ENCODE results near the gene KIAA1328.

DNA sequence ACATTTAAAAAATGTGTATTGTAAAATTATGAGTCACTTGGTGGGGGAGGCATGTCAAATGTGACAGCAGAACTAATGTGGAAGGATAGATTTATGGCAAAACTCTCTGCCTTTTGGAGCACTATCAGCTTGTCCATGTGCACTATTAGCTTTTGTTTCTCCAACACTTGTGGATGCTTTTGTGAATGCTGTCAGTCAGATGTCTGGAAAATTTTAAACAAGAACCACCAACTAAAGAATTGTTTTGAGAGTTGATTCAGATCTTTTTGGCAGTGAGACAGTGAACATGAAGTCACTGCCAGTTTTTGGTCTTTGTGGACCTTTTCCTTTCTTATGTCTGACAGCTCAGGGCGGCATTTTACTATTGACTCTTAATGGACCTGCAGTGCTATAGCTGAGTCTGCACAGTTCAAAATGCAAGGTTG, 72.4 kb downstream of the KIAA1328 start:
- no peak for TF ChIP-seq POLR2AphosphoS5 (IDR thresholded peaks at IDR 0.05; ENCODE audit: insufficient read depth, low read depth, low read length)
- TF ChIP-seq, protein P1, sequence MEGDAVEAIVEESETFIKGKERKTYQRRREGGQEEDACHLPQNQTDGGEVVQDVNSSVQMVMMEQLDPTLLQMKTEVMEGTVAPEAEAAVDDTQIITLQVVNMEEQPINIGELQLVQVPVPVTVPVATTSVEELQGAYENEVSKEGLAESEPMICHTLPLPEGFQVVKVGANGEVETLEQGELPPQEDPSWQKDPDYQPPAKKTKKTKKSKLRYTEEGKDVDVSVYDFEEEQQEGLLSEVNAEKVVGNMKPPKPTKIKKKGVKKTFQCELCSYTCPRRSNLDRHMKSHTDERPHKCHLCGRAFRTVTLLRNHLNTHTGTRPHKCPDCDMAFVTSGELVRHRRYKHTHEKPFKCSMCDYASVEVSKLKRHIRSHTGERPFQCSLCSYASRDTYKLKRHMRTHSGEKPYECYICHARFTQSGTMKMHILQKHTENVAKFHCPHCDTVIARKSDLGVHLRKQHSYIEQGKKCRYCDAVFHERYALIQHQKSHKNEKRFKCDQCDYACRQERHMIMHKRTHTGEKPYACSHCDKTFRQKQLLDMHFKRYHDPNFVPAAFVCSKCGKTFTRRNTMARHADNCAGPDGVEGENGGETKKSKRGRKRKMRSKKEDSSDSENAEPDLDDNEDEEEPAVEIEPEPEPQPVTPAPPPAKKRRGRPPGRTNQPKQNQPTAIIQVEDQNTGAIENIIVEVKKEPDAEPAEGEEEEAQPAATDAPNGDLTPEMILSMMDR (IDR thresholded peaks at IDR 0.05; ENCODE audit: extremely low read depth in 1 of 2, insufficient read depth in 1 of 2, low read depth in 1 of 2, low read length in 2 of 2) = no peak
- TF ChIP-seq JUN (IDR thresholded peaks at IDR 0.05; ENCODE audit: borderline replicate concordance, insufficient read depth, insufficient read length, low read depth) = no peak
- no peak for TF ChIP-seq POLR2A (IDR thresholded peaks at IDR 0.05; ENCODE audit: low read depth, low read length)
- no peak for TF ChIP-seq FOS (IDR thresholded peaks at IDR 0.05; ENCODE audit: borderline replicate concordance, insufficient read depth, low read length)
- no peak for TF ChIP-seq GATA2 (IDR thresholded peaks at IDR 0.05; ENCODE audit: insufficient read depth, insufficient read length, low read depth, low read length)
- no peak for TF ChIP-seq MYC (IDR thresholded peaks at IDR 0.05; ENCODE audit: low read depth, low read length)
